HG03175 (cell line): Measurements from ENCODE around the gene PTK6.

Experiments
- ATAC-seq: cut with Tn5 transposase; IDR thresholded peaks from one replicate; pipeline ENCODE4 v1.9.1; 2021; ENCODE audit warnings: mild to moderate bottlenecking, moderate library complexity; ENCODE audit not compliant: unreplicated experiment

PTK6 gene

DNA sequence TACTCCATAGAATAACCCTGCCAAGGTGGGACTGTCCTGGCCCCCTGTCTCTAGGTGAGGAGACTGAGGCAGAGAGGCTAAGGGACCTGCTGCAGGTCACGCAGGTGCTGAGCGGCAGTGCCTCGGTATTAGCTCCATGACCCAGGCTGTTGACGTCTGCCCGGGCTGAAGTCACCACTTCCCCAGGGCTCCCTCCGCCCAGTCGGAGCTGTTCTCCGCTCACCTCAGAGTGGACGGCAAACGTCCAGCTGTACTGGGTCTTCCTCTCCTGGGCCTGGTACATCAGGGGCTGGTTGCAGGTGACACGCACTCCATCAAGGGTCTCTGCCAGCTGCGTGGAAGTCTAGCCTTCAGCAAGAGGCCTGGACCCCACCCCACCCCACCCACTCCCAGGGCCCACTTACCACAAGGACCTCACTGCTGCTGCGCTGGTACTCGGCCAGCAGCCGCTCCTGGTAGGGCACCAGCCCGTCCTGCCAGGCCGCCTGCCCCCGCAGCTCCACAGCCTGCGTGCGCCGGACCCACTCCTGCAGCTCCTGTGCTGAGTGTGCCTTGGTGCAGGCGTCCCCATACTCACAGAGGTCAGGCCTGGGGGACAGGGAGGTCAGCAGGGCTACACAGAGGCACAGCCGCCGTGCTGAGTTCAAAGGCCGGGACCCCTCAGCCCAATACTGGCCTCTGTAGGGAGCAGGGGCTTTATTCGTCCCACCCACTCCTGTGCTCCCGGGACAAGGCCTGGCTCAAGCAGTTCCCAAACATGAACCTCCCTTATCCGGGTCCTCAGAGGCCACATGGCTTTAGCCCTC lies 33.3 kb upstream of the PTK6 start:
- ATAC-seq, result no peak

DNA sequence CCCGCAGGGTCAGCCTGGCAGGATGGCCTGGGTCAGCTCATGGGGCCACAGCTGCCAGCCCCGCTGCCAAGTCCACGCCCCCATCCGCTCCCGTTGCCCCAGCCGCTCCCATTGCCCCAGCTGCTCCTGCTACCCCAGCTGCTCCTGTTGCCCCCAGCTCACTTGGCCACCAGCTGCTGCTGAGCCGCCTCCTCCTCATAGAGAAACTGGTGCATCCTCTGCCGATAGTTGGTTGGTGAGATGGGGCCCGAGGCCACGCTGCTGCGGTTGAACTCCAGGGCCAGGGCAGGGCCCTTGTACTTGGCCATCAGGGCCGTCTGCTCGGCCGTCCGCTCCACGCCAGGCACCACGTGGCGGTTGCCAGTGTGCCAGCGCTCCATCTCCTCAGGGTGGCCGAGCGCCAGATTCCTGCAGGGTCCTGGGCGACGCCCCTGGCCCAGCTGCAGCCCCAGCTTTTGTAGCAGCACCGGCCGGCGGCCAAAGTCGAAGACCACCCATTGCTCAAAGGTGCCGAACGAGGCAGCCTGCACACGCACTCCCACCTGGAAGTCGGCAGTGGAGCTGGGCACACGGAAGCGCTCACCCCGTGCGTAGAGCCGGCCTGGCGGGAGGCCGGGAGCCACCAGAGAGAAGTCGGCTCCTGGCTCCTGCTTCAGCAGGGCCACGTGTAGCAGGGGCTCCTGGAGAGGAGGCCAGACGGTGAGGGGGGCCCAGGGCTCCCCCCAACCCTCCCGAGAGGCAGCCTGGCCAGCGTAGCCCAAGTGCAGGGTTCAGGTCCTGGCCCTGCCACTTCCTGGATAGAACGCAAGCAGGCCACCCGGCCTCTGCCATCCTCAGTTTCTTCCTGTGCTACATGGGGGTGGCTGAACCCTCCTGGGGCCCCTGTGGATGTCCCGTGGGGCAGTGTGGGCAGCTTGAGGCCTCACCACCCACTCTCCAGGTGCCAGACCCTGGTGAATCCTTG lies 32.1 kb upstream of the PTK6 start:
- no peak for ATAC-seq

DNA sequence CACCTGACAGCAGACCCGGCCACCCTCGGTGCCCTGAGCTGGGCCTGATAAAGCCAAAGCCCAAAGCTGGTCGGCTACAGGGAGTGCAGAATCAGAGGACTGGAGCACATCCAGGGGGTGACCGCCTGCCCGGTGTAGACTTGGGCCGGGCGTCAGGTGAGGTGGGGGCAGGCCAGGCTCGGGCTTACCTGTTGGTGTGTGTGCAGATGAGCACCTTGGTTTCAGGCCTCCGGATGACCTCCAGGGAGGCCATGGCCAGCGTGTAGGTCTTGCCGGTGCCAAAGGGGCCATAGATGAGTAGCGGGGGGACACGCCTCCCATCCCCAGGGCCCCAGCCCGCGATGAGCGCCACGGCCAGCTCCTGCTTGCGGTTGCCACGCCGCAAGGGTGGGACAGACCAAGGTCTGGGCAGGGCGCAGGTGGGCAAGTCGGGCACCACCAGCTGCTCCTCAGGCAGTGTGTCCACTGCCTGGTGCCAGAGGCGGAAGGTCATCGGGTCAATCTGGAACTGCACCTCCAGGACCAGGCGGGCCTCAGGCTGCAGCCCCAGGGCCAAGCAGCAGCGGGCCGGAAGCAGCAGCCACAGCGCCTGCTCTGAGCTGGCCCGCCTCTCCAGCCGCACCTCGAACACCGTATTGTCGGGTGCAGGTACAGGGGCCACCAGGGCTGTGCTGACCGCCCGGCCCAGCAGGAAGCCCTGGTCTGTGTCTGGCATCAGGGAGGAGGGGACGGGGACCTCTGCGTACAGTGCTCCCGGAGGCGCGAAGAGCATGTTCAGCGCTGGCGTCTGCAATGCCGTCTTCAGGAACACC lies 31.2 kb upstream of the PTK6 start:
- ATAC-seq, result peak; percentile 36

DNA sequence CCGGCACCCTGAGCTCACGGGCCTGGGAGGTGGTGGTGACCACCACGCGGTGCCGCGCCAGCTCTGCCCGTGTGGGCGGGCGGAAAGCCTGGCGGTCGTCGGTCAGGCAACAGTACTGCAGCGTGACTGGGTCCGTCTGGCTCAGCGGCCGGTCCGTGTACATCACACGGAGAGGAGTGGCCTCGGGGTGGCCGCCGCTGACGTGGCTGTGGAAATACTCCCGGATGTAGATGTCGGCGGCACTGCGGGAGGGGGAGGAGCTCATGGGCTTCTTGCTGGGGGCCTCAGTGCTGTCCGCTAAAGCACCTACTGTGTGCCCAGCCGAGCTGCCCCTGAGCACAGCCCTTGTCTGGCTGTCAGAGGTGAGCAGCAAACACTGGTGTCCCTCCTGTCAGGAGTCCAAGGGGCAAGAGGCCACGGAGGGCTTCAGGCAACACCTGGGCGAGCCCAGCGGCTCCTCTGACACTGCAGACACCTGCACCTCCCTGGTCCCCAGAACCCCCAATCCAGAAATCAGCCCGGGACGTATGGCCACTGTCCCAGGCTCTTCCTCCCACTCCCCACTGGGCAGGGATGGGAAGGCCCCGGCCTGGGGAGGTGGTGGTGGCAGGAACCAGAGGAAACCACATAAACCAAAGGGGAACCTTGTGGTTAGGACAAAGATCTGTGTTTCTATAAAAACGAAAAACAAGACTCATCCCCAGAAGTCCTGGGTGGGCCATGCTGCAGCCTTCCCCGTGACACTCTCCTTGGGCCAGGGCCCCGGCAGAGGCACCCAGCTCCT lies 30.4 kb upstream of the PTK6 start:
- peak; percentile 45 for ATAC-seq

GRCh38 chr20:63567136-63567385 lies 29.9 kb upstream of the PTK6 start:
- ATAC-seq, result peak; percentile 4

GRCh38 chr20:63566395-63567135 lies 29.4 kb upstream of the PTK6 start:
- no peak for ATAC-seq

GRCh38 chr20:63565699-63566335 lies 28.6 kb upstream of the PTK6 start:
- ATAC-seq, result no peak

GRCh38 chr20:63565021-63565698 lies 28.0 kb upstream of the PTK6 start:
- no peak for ATAC-seq

- no peak for ATAC-seq
Measured at GRCh38 chr20:63564036-63564810, 27.0 kb upstream of the PTK6 start.

DNA sequence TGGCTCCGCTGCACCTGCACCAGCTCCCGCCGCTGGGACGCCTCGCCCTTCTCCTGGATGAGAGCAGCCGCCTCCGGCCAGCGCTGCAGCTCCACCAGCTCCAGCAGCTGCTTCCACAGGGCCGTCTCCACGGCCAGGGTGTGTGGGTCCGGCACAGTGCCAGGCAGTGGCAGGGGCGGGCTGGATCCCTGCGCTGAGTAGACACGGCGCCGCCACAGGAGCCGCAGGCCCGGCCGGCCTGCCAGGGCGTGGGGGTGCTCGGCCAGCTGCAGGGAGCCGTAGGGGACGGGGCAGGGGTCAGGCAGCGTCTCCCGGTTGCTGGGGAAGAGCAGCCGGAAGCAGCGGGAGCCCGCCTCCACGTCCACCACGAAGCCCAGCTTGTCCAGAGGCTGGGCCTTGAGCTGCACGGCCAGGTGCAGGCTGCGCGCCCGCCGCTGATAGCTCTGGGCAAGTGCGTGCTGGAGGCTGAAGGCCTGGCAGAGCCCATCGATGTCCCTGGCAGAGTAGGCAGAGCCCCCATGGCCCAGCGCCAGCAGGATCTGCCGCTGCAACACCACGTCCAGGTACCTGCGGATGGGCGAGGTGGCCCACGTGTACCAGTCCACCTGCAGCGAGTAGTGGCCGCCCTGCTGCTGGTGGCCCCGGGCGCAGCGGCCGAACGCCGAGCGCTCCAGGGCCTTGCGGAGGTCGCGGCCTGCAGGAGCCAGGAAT lies 26.2 kb upstream of the PTK6 start:
- no peak for ATAC-seq

DNA sequence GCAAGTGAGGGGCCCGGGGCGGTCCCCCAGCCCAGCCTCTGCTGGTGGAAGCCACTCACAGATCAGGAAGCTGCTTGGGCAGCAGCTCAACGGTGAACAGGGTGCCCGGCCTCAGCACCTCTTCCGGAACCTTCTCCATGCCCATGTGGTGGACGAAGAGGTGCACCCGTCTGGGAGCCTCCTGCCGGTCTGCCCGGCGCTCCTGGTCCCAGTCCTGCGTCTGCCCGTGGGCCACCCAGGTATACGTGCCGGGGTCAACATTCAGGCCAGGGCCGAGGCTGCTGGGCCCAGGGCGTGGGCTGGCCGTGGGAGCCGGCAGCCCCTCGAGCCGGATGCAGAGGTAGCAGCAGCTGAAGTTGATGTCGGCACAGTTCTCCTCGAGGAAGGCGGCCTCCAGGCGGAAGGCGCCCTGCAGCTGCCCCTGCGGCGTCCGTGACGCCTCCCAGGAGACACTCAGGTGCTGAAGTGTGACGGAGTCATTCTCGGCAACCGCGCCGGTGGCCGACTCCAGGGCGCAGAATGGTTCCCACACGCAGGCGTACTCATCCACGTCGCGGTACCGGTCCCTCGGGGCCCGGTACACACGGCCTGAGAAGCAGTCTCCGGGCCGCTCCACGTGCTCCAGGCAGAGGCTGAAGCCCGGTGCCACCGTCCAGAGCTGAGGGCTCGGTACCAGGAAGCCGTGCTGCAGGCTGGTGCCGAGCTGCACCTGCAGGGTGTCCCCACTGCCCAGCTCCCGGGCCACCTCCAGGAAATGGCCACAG lies 25.5 kb upstream of the PTK6 start:
- ATAC-seq, result peak; percentile 46

DNA sequence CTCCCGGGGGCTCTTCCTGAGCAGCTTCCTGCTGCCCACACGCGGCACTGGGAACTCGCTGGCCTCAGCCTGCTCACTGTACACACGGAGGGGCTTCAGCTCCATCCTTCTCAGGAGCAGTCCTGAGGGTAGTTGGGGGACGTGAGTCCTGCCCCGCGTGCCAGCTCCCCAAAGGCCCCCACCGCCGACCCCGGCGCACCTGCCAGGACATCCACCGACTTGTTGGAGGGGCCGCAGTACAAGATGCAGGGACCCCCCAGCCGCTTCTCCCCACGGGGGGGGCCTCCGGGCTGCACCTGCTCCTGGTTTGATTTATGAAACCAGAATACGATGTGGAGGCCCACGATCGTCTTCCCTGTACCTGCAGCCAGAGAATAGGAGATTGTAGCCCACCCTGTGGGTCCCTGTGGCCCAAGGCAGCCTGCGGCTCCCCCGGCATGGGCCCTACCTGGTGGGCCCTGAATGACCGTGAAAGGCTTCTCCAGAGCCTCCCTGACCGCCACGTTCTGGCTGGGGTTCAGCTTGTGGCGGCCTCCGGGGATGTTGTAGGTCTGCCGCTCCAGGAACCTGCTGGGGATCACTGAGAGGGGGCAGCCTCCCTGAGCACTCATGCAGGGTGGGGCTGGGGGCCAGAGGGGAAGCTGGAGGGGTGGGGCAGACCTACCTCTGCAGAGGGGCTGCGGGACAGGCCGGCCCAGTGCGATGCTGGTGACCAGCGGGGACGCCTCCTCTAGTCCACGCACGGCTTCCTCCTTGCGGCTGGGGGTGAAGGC lies 24.6 kb upstream of the PTK6 start:
- ATAC-seq, result no peak

DNA sequence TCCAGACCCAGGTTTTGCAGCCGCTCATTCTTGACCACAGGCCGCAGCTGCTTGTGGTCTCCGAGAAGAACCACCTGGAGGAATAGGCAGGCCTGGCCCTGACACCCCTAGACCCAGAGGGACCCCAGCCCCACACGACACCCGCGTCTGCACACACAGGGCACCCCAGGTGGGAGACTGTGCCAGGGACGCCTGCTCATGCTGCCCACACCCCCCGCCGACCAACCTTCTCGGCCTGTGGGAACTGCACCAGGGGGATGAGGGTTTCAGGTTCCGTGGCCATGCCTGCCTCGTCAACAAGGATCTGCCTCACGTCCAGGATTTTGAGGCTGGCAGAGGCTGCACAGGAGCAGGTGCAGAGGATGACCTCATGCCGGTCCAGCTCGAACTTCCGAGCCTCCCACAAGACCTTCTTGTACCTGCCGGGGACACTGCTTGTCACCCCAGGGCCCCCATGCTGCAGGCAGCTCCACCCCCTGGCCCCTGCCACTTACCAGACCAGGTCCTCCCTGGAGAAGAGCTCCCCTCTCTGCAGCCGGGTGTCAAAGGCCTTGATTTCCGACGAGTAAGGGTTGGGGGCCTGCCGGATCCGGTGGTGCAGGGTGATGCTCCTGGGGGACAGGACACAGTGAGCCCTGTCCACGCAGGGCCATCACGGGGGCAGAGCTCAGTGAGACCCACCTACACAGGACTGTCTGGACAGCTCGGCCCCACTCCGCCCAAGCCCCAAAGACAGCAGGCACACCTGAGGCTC lies 23.9 kb upstream of the PTK6 start:
- ATAC-seq, result no peak

- no peak for ATAC-seq
Measured at GRCh38 chr20:63560333-63560805, 23.2 kb upstream of the PTK6 start.
